OCI-LY7 (cell line): Measurements from ENCODE around the gene SEMG2.

Experiments
- CTCF ChIP-seq: fragments of 200-600 bp; sonication (generic); conservative IDR thresholded peaks from 2 replicates; pipeline ENCODE4 v1.5.1; 2014; ENCODE audit warnings: mild to moderate bottlenecking, antibody characterized with exemption, low read length, moderate library complexity, mixed read lengths
- EZH2phosphoT487 ChIP-seq: fragments of 200-600 bp; sonication (generic); IDR thresholded peaks from 2 replicates; pipeline ENCODE4 v1.6.1; 2018; ENCODE audit warnings: low read depth, borderline replicate concordance, mild to moderate bottlenecking, mixed run types, antibody characterized with exemption, low read length, moderate library complexity, mixed read lengths

GRCh38 chr20:45230631-45231030 lies 9.5 kb downstream of the SEMG2 start:
- TF ChIP-seq CTCF (no peak), EZH2phosphoT487 (no peak)
